ENCODE results near the gene ANKRD40. TPM values are rescaled to one million over a fixed set of nuclear protein-coding genes. Genes with fewer than 3 reads are reported as not detected.

The ANKRD40 gene
- total and polyA plus RNA-seq, 2 donors (not counting 1 experiment from before 2014, with no cell fraction given), result 13.7 to 35.3 TPM

DNA sequence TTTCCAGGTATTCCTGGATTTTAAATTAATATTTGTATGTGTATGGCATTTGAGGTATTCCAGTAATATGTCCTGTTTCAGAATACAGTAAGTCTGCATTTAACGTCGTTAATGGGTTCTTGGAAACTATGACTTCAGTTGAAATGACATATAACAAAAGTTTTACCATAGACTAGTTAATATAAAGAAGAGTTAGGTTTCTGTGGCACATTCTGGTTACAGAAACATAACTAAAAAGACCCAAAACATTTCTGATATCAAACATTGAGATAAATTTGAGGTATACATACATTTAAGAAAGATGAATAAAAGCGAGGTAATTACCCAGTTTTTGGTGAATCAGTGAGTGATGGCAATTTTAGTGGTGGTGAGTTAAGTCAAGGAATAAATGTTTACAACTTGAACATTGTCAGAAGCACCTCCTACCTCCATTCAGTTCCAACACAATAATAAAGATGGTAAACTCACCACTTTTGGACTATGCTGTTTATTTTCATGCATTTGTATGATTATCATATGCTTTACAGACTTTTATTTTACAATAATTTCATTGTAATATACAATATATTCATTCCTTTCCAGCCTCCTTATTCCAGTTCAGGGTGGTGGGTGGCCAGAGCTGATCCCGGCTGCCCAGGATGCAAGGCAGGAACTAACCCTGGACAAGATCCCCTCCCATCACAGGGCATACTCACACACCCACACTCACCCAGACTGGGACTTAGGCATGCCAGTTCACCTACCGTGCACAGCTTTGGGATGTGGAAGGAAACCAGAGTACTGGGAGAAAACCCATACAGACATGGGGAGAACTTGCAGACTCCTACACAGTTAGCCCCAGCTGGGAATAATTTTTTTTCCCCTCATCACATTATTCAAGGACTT is 21.4 kb upstream of the ANKRD40 start:
- Mint-ChIP-seq H3K4me1 (peaks cover 49% of the 10 kb centered on the region), H3K27ac (no peak overlapping the region), H3K27me3 (no peaks in the 10 kb centered on the region), H3K9me3 (ENCODE audit: insufficient read depth) (no peaks in the 10 kb centered on the region), H3K4me3 (no peak overlapping the region)
- ChIA-PET CTCF (interaction anchor here (0.6 to 1.0 kb wide), 2 partner anchors 12 to 29 kb away, joined by 3 read pairs; no protein-coding TSS in a partner anchor), POLR2A (no interaction called here)
- no peak overlapping the region for H3K27ac ChIP-seq (ENCODE audit: low read length in 2 of 2)
- no peak overlapping the region for H2AFZ ChIP-seq (ENCODE audit: insufficient read depth, low read depth, low read length, poor library complexity, severe bottlenecking)
- ATAC-seq (ENCODE audit: low read depth) (no peak), DNase-seq (no peak)
- peak overlapping the region; percentile 19 for H3K4me2 ChIP-seq (replicated peaks; ENCODE audit: low read depth, low read length, poor library complexity, severe bottlenecking)
- peaks cover 99% of the 10 kb centered on the region for H3K79me2 ChIP-seq (ENCODE audit: control insufficient read depth, insufficient read depth, low read length)
- H3K27me3 ChIP-seq (replicated peaks in 1 of 4; ENCODE audit: control extremely low read depth in 1 of 4, control insufficient read depth in 3 of 4, insufficient read depth in 4 of 4, low read length in 3 of 4), result no peaks in the 10 kb centered on the region
- 100% methylated on average over 1 of the region's 5 CpGs for WGBS (ENCODE audit: insufficient coverage)
- no peaks in the 10 kb centered on the region for H3K9me3 ChIP-seq (ENCODE audit: control extremely low read depth in 1 of 3, control insufficient read depth in 2 of 3, insufficient read depth in 1 of 3, low read length in 2 of 3)
- H3K36me3 ChIP-seq (replicated peaks in 1 of 2; ENCODE audit: control extremely low read depth in 1 of 2, control insufficient read depth in 1 of 2, extremely low read depth in 1 of 2, insufficient read depth in 2 of 2, low read length in 1 of 2), result peaks cover 0 to 11% of the 10 kb centered on the region in 2 experiments
- TF ChIP-seq, protein P1, sequence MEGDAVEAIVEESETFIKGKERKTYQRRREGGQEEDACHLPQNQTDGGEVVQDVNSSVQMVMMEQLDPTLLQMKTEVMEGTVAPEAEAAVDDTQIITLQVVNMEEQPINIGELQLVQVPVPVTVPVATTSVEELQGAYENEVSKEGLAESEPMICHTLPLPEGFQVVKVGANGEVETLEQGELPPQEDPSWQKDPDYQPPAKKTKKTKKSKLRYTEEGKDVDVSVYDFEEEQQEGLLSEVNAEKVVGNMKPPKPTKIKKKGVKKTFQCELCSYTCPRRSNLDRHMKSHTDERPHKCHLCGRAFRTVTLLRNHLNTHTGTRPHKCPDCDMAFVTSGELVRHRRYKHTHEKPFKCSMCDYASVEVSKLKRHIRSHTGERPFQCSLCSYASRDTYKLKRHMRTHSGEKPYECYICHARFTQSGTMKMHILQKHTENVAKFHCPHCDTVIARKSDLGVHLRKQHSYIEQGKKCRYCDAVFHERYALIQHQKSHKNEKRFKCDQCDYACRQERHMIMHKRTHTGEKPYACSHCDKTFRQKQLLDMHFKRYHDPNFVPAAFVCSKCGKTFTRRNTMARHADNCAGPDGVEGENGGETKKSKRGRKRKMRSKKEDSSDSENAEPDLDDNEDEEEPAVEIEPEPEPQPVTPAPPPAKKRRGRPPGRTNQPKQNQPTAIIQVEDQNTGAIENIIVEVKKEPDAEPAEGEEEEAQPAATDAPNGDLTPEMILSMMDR (IDR thresholded peaks at IDR 0.05), result no peak
- no peak for TF ChIP-seq EZH2 (IDR thresholded peaks at IDR 0.05; ENCODE audit: borderline replicate concordance, insufficient read depth, low read depth, low read length, poor library complexity, severe bottlenecking)
- peaks cover 88% of the 10 kb centered on the region for H4K20me1 ChIP-seq (ENCODE audit: control insufficient read depth, insufficient read depth, low read length, poor library complexity, severe bottlenecking)
- no peak overlapping the region for H3K4me3 ChIP-seq (ENCODE audit: control extremely low read depth in 1 of 5, extremely low read depth in 1 of 5, insufficient read depth in 1 of 5, low read depth in 2 of 5, low read length in 4 of 5)
- peaks cover 18 to 22% of the 10 kb centered on the region in 2 donors for H3K4me1 ChIP-seq (ENCODE audit: control insufficient read depth in 2 of 2, insufficient read depth in 2 of 2, low read length in 2 of 2)
- H3K9ac ChIP-seq (ENCODE audit: low read length), result no peak overlapping the region
- intact Hi-C loops (cut with micrococcal nuclease), result no loop called here

DNA sequence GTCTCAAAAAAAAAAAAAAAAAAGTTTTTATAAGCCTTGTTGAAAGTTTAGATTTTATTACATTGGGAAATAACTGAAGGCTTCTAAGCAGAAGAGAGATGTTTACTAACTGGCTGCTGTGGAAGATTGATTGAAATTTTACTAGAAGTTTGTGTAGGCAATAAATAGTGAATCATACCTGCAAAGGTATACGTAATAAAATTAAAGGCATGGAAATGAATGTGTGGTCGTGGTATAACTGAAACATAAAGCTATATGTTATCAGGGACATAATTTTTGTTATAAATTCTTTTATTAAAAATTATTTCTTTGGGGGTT is 20.4 kb upstream of the ANKRD40 start:
- no peaks in the 10 kb centered on the region for H3K9me3 Mint-ChIP-seq (ENCODE audit: insufficient read depth)
- H3K4me3 Mint-ChIP-seq, result no peak overlapping the region
- no peak for ATAC-seq (ENCODE audit: low read depth)
- Histone ChIP-seq H3K27me3 (replicated peaks in 1 of 4; ENCODE audit: control extremely low read depth in 1 of 4, control insufficient read depth in 3 of 4, insufficient read depth in 4 of 4, low read length in 3 of 4) (no peaks in the 10 kb centered on the region), H3K9me3 (ENCODE audit: control extremely low read depth in 1 of 3, control insufficient read depth in 2 of 3, insufficient read depth in 1 of 3, low read length in 2 of 3) (no peaks in the 10 kb centered on the region), H3K4me3 (ENCODE audit: control extremely low read depth in 1 of 5, extremely low read depth in 1 of 5, insufficient read depth in 1 of 5, low read depth in 2 of 5, low read length in 4 of 5) (no peak overlapping the region), H4K20me1 (ENCODE audit: control insufficient read depth, insufficient read depth, low read length, poor library complexity, severe bottlenecking) (peaks cover 95% of the 10 kb centered on the region), H3K9ac (ENCODE audit: low read length) (no peak overlapping the region), H3K36me3 (replicated peaks in 1 of 2; ENCODE audit: control extremely low read depth in 1 of 2, control insufficient read depth in 1 of 2, extremely low read depth in 1 of 2, insufficient read depth in 2 of 2, low read length in 1 of 2) (peaks cover 0 to 11% of the 10 kb centered on the region in 2 experiments), H3K79me2 (ENCODE audit: control insufficient read depth, insufficient read depth, low read length) (peaks cover 100% of the 10 kb centered on the region), H3K27ac (ENCODE audit: low read length in 2 of 2) (no peak overlapping the region), H3K4me2 (replicated peaks; ENCODE audit: low read depth, low read length, poor library complexity, severe bottlenecking) (no peak overlapping the region), H3K4me1 (ENCODE audit: control insufficient read depth in 2 of 2, insufficient read depth in 2 of 2, low read length in 2 of 2) (peaks cover 22 to 27% of the 10 kb centered on the region in 2 donors), H2AFZ (ENCODE audit: insufficient read depth, low read depth, low read length, poor library complexity, severe bottlenecking) (no peak overlapping the region)
- POLR2A ChIA-PET, result interaction anchor here (0.7 to 0.8 kb wide), 2 partner anchors 124 to 139 kb away, joined by 3 to 6 read pairs; no protein-coding TSS in a partner anchor
- H3K27ac Mint-ChIP-seq, result no peak overlapping the region
- CTCF ChIA-PET, result no interaction called here
- TF ChIP-seq, protein P1 (IDR thresholded peaks at IDR 0.05), result no peak
- TF ChIP-seq EZH2 (IDR thresholded peaks at IDR 0.05; ENCODE audit: borderline replicate concordance, insufficient read depth, low read depth, low read length, poor library complexity, severe bottlenecking), result no peak
- no peak for DNase-seq
- H3K4me1 Mint-ChIP-seq, result peaks cover 57% of the 10 kb centered on the region
- intact Hi-C loops (cut with micrococcal nuclease), result no loop called here
- WGBS (ENCODE audit: insufficient coverage), result no CpG with 5 or more reads among the region's 2 CpGs
- no peaks in the 10 kb centered on the region for H3K27me3 Mint-ChIP-seq

Measured in B cell (primary cell).